OCI-LY3 (cell line): ENCODE results near the gene FBN2.
"Not testable (repeated sequence)": the region's sequence is repeated elsewhere in the genome, so short reads cannot be mapped to it uniquely, and the experiment has no call there.

ENCODE experiments used
- H2AFZ ChIP-seq: fragments of 200-600, 300-600 bp; shearing (Covaris generic); 2 replicates; pipeline ENCODE4 v1.6.0; 2014; ENCODE audit warnings: antibody characterized with exemption, low read depth, low read length
- H3K27ac ChIP-seq: fragments of 200-600, 300-600 bp; sonication (generic); 2 replicates; pipeline ENCODE4 v1.5.1; 2014; ENCODE audit warnings: mild to moderate bottlenecking, low read length, moderate library complexity, mixed read lengths
- H3K27me3 ChIP-seq: fragments of 200-600, 300-600 bp; sonication (generic); 2 replicates; pipeline ENCODE4 v1.6.1; 2014; ENCODE audit warnings: low read depth, low read length, mixed read lengths
- H3K36me3 ChIP-seq: fragments of 200-600, 300-600 bp; sonication (generic); replicated peaks from 2 replicates; pipeline ENCODE3; 2014; ENCODE audit warnings: low read depth, low read length, mixed read lengths
- H3K4me1 ChIP-seq: fragments of 300-600, 200-600 bp; sonication (generic); 2 replicates; pipeline ENCODE4 v1.6.1; 2014; ENCODE audit warnings: low read length, mixed read lengths
- H3K4me2 ChIP-seq: fragments of 200-600, 300-600 bp; sonication (generic); 2 replicates; pipeline ENCODE4 v1.6.1; 2014; ENCODE audit warnings: low read length, mixed read lengths
- H3K4me3 ChIP-seq: fragments of 300-600, 200-600 bp; sonication (generic); 2 replicates; pipeline ENCODE4 v1.5.1; 2014; ENCODE audit warnings: antibody characterized with exemption, mild to moderate bottlenecking, low read length, moderate library complexity
- H3K79me2 ChIP-seq: fragments of 300-600, 200-600 bp; shearing (Covaris generic); 2 replicates; pipeline ENCODE4 v1.6.1; 2014; ENCODE audit warnings: mild to moderate bottlenecking, low read length, mixed read lengths
- H3K9ac ChIP-seq: fragments of 300-600, 200-600 bp; shearing (Covaris generic); 2 replicates; pipeline ENCODE4 v1.6.0; 2014; ENCODE audit warnings: mild to moderate bottlenecking, low read length, moderate library complexity
- H3K9me3 ChIP-seq: fragments of 200-600, 300-600 bp; shearing (Covaris generic); 2 replicates; pipeline ENCODE4 v1.6.1; 2014; ENCODE audit warnings: low read length, mixed read lengths; ENCODE audit not compliant: insufficient read depth
- H4K20me1 ChIP-seq: fragments of 200-600, 300-600 bp; sonication (generic); 2 replicates; pipeline ENCODE4 v1.6.1; 2016; ENCODE audit warnings: low read length, mixed read lengths; ENCODE audit not compliant: insufficient read depth
- CTCF ChIP-seq: fragments of 200-600, 300-600 bp; sonication (generic); IDR thresholded peaks from 2 replicates; pipeline ENCODE4 v1.5.1; 2014; ENCODE audit warnings: antibody characterized with exemption, low read length, low read depth
- EZH2phosphoT487 ChIP-seq: fragments of 200-600 bp; shearing (Covaris generic); IDR thresholded peaks from 2 replicates; pipeline ENCODE4 v1.6.1; 2018; ENCODE audit warnings: antibody characterized with exemption, mixed run types, low read depth

The FBN2 gene

GRCh38 chr5:128455841-128456361, 82.1 kb downstream of the FBN2 start:
- Histone ChIP-seq H3K4me1 (no peaks in the 10 kb centered on the region), H3K27me3 (no peaks in the 10 kb centered on the region), H3K36me3 (no peaks in the 10 kb centered on the region), H3K9me3 (no peaks in the 10 kb centered on the region), H3K79me2 (no peaks in the 10 kb centered on the region), H3K9ac (no peak overlapping the region), H3K27ac (no peak overlapping the region), H3K4me2 (no peak overlapping the region), H4K20me1 (no peaks in the 10 kb centered on the region), H3K4me3 (no peak overlapping the region), H2AFZ (no peak overlapping the region)
- TF ChIP-seq CTCF (no peak), EZH2phosphoT487 (no peak)

- Histone ChIP-seq H3K4me1 (no peaks in the 10 kb centered on the region), H3K9ac (no peak overlapping the region), H4K20me1 (no peaks in the 10 kb centered on the region), H3K27me3 (no peaks in the 10 kb centered on the region), H3K36me3 (no peaks in the 10 kb centered on the region), H3K4me2 (no peak overlapping the region), H3K9me3 (no peaks in the 10 kb centered on the region), H3K4me3 (no peak overlapping the region), H3K79me2 (no peaks in the 10 kb centered on the region), H2AFZ (no peak overlapping the region), H3K27ac (no peak overlapping the region)
- TF ChIP-seq EZH2phosphoT487 = no peak
- no peak for TF ChIP-seq CTCF
These were observed 84.9 kb downstream of the FBN2 start for GRCh38 chr5:128453121-128453520.

- H3K9me3 ChIP-seq, H3K79me2 ChIP-seq, H3K27me3 ChIP-seq, H3K27ac ChIP-seq, H3K9ac ChIP-seq, H3K36me3 ChIP-seq, H3K4me3 ChIP-seq, H3K4me2 ChIP-seq, H2AFZ ChIP-seq, H4K20me1 ChIP-seq, H3K4me1 ChIP-seq: not testable (repeated sequence)
These were observed 90.8 kb downstream of the FBN2 start for GRCh38 chr5:128447224-128447623.

- H4K20me1 ChIP-seq = no peaks in the 10 kb centered on the region
- H3K9me3 ChIP-seq = no peaks in the 10 kb centered on the region
- H3K4me1 ChIP-seq = no peaks in the 10 kb centered on the region
- H3K79me2 ChIP-seq = no peaks in the 10 kb centered on the region
- H3K4me3 ChIP-seq = no peak overlapping the region
- no peak overlapping the region for H2AFZ ChIP-seq
- H3K27ac ChIP-seq = no peak overlapping the region
- H3K4me2 ChIP-seq = no peak overlapping the region
- TF ChIP-seq EZH2phosphoT487 (no peak), CTCF (no peak)
- H3K27me3 ChIP-seq = no peaks in the 10 kb centered on the region
- H3K36me3 ChIP-seq = no peaks in the 10 kb centered on the region
- no peak overlapping the region for H3K9ac ChIP-seq
These were observed 96.1 kb downstream of the FBN2 start for GRCh38 chr5:128441941-128442350.

GRCh38 chr5:128441165-128441564, 96.9 kb downstream of the FBN2 start:
- Histone ChIP-seq H3K36me3 (no peaks in the 10 kb centered on the region), H3K79me2 (no peaks in the 10 kb centered on the region), H3K4me1 (no peaks in the 10 kb centered on the region), H4K20me1 (no peaks in the 10 kb centered on the region), H3K27me3 (no peaks in the 10 kb centered on the region), H3K9ac (no peak overlapping the region), H2AFZ (no peak overlapping the region), H3K27ac (no peak overlapping the region), H3K4me3 (no peak overlapping the region), H3K4me2 (no peak overlapping the region), H3K9me3 (no peaks in the 10 kb centered on the region)
- no peak for TF ChIP-seq EZH2phosphoT487
- TF ChIP-seq CTCF = no peak
